Natural killer cell (primary cell): ENCODE results near the gene GTF2F1. TPM values are rescaled to one million over a fixed set of nuclear protein-coding genes. Genes with fewer than 3 reads are reported as not detected.

Experiments
- ATAC-seq, 3 donors: fragments of 150-1000 bp in 2 of 3; fragments of 200-7000 bp in 1 of 3; cut with Tn5 transposase; 1 replicate in 1 of 3; 2 replicates in 2 of 3; pipeline ENCODE4 v1.10.0; 2021; ENCODE audit warnings: mild to moderate bottlenecking in 2 of 3, moderate library complexity in 2 of 3
- DNase-seq, 2 donors: peaks; one replicate each; pipeline versions ENCODE4 v3.0.0 to v3.0.0-alpha.2; 2013 to 2021; ENCODE audit warnings: mixed read lengths in 1 of 2
- H3K27ac ChIP-seq: one replicate; pipeline ENCODE4 v1.5.1; 2013; ENCODE audit warnings: mild to moderate bottlenecking, low read length
- H3K27me3 ChIP-seq: one replicate; pipeline ENCODE4 v1.6.1; 2013; ENCODE audit warnings: low read length; ENCODE audit not compliant: control insufficient read depth, insufficient read depth
- H3K36me3 ChIP-seq: one replicate; pipeline ENCODE4 v1.6.1; 2013; ENCODE audit warnings: low read length; ENCODE audit not compliant: control insufficient read depth, insufficient read depth
- H3K4me1 ChIP-seq: one replicate; pipeline ENCODE4 v1.6.1; 2013; ENCODE audit warnings: low read length; ENCODE audit not compliant: control insufficient read depth, insufficient read depth
- H3K4me3 ChIP-seq: one replicate; pipeline ENCODE4 v1.5.1; 2013; ENCODE audit warnings: low read length
- H3K9me3 ChIP-seq: one replicate; pipeline ENCODE4 v1.6.1; 2013; ENCODE audit warnings: low read length; ENCODE audit not compliant: control insufficient read depth, insufficient read depth
- H3K27ac Mint-ChIP-seq, 2 donors: one replicate each; pipeline ENCODE4 v1.8.0; 2022; ENCODE audit warnings: mild to moderate bottlenecking in 2 of 2, mixed read lengths in 2 of 2, moderate library complexity in 1 of 2
- H3K27me3 Mint-ChIP-seq, 2 donors: one replicate each; pipeline ENCODE4 v1.8.0; 2022; ENCODE audit warnings: low read depth in 2 of 2, mixed read lengths in 2 of 2
- H3K36me3 Mint-ChIP-seq: one replicate; pipeline ENCODE4 v1.8.0; 2022; ENCODE audit warnings: mixed read lengths
- H3K4me1 Mint-ChIP-seq, 2 donors: one replicate each; pipeline ENCODE4 v1.8.0; 2022; ENCODE audit warnings: mixed read lengths in 2 of 2
- H3K4me3 Mint-ChIP-seq: one replicate; pipeline ENCODE4 v1.8.0; 2022; ENCODE audit warnings: mild to moderate bottlenecking, moderate library complexity, mixed read lengths
- H3K9me3 Mint-ChIP-seq, 2 donors: one replicate each; pipeline ENCODE4 v1.8.0; 2022; ENCODE audit warnings: mixed read lengths in 2 of 2
- CTCF ChIP-seq: fragments of 200-600 bp; IDR thresholded peaks from one replicate; pipeline ENCODE4 v1.8.0; 2022; ENCODE audit warnings: antibody characterized with exemption
- WGBS: methylation state at CpG from one replicate; pipeline ENCODE4 v1.1.7; 2013; ENCODE audit warnings: missing lambda C conversion rate; ENCODE audit not compliant: insufficient coverage; 5-methylcytosine and 5-hydroxymethylcytosine counted together
- intact Hi-C: fragments of 100-400 bp; cut with micrococcal nuclease; formaldehyde crosslinking; loops from one replicate; pipeline ENCODE4 v1.14.2; 2022
- total RNA-seq, 4 donors: library from RNA; stranded (reverse); fragments of 120-200 nt in 1 of 4; gene quantifications; one replicate each; pipeline versions ENCODE4 v1.2.3 to v1.2.4, GENCODE V29; 2013 to 2022

The GTF2F1 gene
- total RNA-seq, 3 donors from 2014 or later (not counting 1 experiment from before 2014, with no cell fraction given), result 56.6 to 63.9 (median 63.9) TPM

GRCh38 chr19:6414793-6415590 lies 22.0 kb upstream of the GTF2F1 start:
- 96% methylated on average over 47 of the region's 47 CpGs for WGBS
- H3K27me3 Mint-ChIP-seq, result no peaks in the 10 kb centered on the region

GRCh38 chr19:6413721-6414643 lies 21.0 kb upstream of the GTF2F1 start:
- WGBS, result 93% methylated on average over 42 of the region's 42 CpGs
- Histone ChIP-seq H3K4me1 (no peaks in the 10 kb centered on the region), H3K9me3 (no peaks in the 10 kb centered on the region), H3K27ac (no peak overlapping the region), H3K4me3 (no peak overlapping the region), H3K27me3 (no peaks in the 10 kb centered on the region), H3K36me3 (peaks cover 47% of the 10 kb centered on the region)
- H3K36me3 Mint-ChIP-seq, result no peaks in the 10 kb centered on the region
- intact Hi-C loops, result no loop called here
- no peaks in the 10 kb centered on the region for H3K27me3 Mint-ChIP-seq
- ATAC-seq (no peak), DNase-seq (no peak)
- no peak for TF ChIP-seq CTCF
- H3K9me3 Mint-ChIP-seq, result no peaks in the 10 kb centered on the region
- H3K27ac Mint-ChIP-seq, result no peak overlapping the region
- peaks cover 0 to 4% of the 10 kb centered on the region in 2 donors for H3K4me1 Mint-ChIP-seq
- H3K4me3 Mint-ChIP-seq, result no peak overlapping the region

More at GRCh38 chr19:6414793-6415590, 22.0 kb upstream of the GTF2F1 start:
- H3K27ac ChIP-seq, result no peak overlapping the region
- no peak for TF ChIP-seq CTCF
- H3K4me1 ChIP-seq, result no peaks in the 10 kb centered on the region
- H3K27ac Mint-ChIP-seq, result no peak overlapping the region
- no peaks in the 10 kb centered on the region for H3K9me3 ChIP-seq
- peaks cover 0 to 5% of the 10 kb centered on the region in 2 donors for H3K4me1 Mint-ChIP-seq
- H3K36me3 ChIP-seq, result peaks cover 57% of the 10 kb centered on the region
- H3K4me3 Mint-ChIP-seq, result no peak overlapping the region
- H3K27me3 ChIP-seq, result no peaks in the 10 kb centered on the region
- intact Hi-C loops, result no loop called here
- no peaks in the 10 kb centered on the region for H3K36me3 Mint-ChIP-seq
- ATAC-seq (no peak), DNase-seq (no peak)
- H3K4me3 ChIP-seq, result no peak overlapping the region
- H3K9me3 Mint-ChIP-seq, result no peaks in the 10 kb centered on the region

- Histone ChIP-seq H3K36me3 (peaks cover 40% of the 10 kb centered on the region), H3K27me3 (no peaks in the 10 kb centered on the region), H3K27ac (no peak overlapping the region), H3K4me3 (no peak overlapping the region), H3K4me1 (no peaks in the 10 kb centered on the region), H3K9me3 (no peaks in the 10 kb centered on the region)
- no peaks in the 10 kb centered on the region for H3K9me3 Mint-ChIP-seq
- TF ChIP-seq CTCF, result no peak
- ATAC-seq (no peak), DNase-seq (no peak)
- no peak overlapping the region for H3K4me3 Mint-ChIP-seq
- intact Hi-C loops, result no loop called here
- 78% methylated on average over 4 of the region's 10 CpGs for WGBS
- H3K27ac Mint-ChIP-seq, result no peak overlapping the region
- H3K27me3 Mint-ChIP-seq, result no peaks in the 10 kb centered on the region
- no peaks in the 10 kb centered on the region for H3K4me1 Mint-ChIP-seq
- H3K36me3 Mint-ChIP-seq, result no peaks in the 10 kb centered on the region
These were observed 20.3 kb upstream of the GTF2F1 start for GRCh38 chr19:6413291-6413690.
